CD4-positive, alpha-beta T cell treated with Interleukin-17A for 4 hours (primary cell): Measurements from ENCODE around the gene SLC5A5.
A peak's percentile ranks its signal among the peaks of the same experiment; 100 is the strongest.

Source experiments
- DNase-seq: peaks from one replicate; pipeline ENCODE4 v3.0.0-alpha.2; 2020; ENCODE audit warnings: mixed read lengths

Gene SLC5A5

GRCh38 chr19:17926044-17926443 lies 54.3 kb downstream of the SLC5A5 start:
- DNase-seq, result no peak

GRCh38 chr19:17929056-17929455 lies 57.3 kb downstream of the SLC5A5 start:
- DNase-seq, result no peak

GRCh38 chr19:17931532-17932191 lies 59.9 kb downstream of the SLC5A5 start:
- DNase-seq, result no peak

- peak; percentile 93 for DNase-seq
Measured at GRCh38 chr19:17932485-17933338, 61.0 kb downstream of the SLC5A5 start, which contains the start of gene CCDC124. CCDC124 (plus strand) TSS chr19:17933015; CDS start chr19:17936421, 3,406 bp downstream.

- DNase-seq, result no peak
Measured at GRCh38 chr19:17933414-17934129, 61.8 kb downstream of the SLC5A5 start.

- DNase-seq, result no peak
Measured at GRCh38 chr19:17936379-17936778, 64.6 kb downstream of the SLC5A5 start.

- no peak for DNase-seq
Measured at GRCh38 chr19:17937371-17937900, 65.7 kb downstream of the SLC5A5 start.

GRCh38 chr19:17938092-17938845 lies 66.5 kb downstream of the SLC5A5 start:
- DNase-seq, result peak; percentile 91

- DNase-seq, result no peak
Measured at GRCh38 chr19:17942181-17942580, 70.4 kb downstream of the SLC5A5 start.

- DNase-seq, result no peak
Measured at GRCh38 chr19:17942582-17943273, 71.0 kb downstream of the SLC5A5 start.

- DNase-seq, result no peak
Measured at GRCh38 chr19:17943274-17944221, 71.8 kb downstream of the SLC5A5 start.

GRCh38 chr19:17944301-17944700 lies 72.6 kb downstream of the SLC5A5 start:
- DNase-seq, result no peak
